Keratinocyte (primary cell): Measurements from ENCODE around the gene CHD8. TPM values are rescaled to one million over a fixed set of nuclear protein-coding genes. Genes with fewer than 3 reads are reported as not detected.
"Not testable (repeated sequence)": the region's sequence is repeated elsewhere in the genome, so short reads cannot be mapped to it uniquely, and the experiment has no call there.

ENCODE experiments used
- DNase-seq: peaks from one replicate; pipeline ENCODE4 v3.0.0-alpha.2; 2011; ENCODE audit warnings: low read depth, missing footprints, low spot score
- FAIRE-seq: peaks from 2 replicates; lab custom pipeline; 2011; peaks lifted over from hg19 to GRCh38; lab: Jason Lieb, UNC
- H2AFZ ChIP-seq: 2 replicates; pipeline ENCODE4 v1.6.0; 2012; ENCODE audit warnings: low read length, control low read depth, inconsistent platforms; ENCODE audit not compliant: control insufficient read depth
- H3K27ac ChIP-seq: 2 replicates; pipeline ENCODE4 v1.5.1; 2011; ENCODE audit warnings: low read length; ENCODE audit not compliant: control insufficient read depth, insufficient read depth
- H3K27me3 ChIP-seq: 3 replicates; pipeline ENCODE4 v1.6.0; 2011; ENCODE audit warnings: low read length; ENCODE audit not compliant: control insufficient read depth, insufficient read depth; ENCODE audit errors: extremely low read depth
- H3K36me3 ChIP-seq, 2 experiments: 2 replicates in 1 of 2; 3 replicates in 1 of 2; pipeline ENCODE4 v1.5.1; 2011; ENCODE audit warnings: low read length in 2 of 2, mild to moderate bottlenecking in 1 of 2; ENCODE audit not compliant: control insufficient read depth in 2 of 2, insufficient read depth in 2 of 2; ENCODE audit errors: extremely low read depth in 1 of 2
- H3K4me1 ChIP-seq: 3 replicates; pipeline ENCODE4 v1.5.1; 2011; ENCODE audit warnings: low read length; ENCODE audit not compliant: control insufficient read depth, insufficient read depth; ENCODE audit errors: extremely low read depth
- H3K4me2 ChIP-seq: 3 replicates; pipeline ENCODE4 v1.6.0; 2011; ENCODE audit warnings: low read depth, low read length; ENCODE audit not compliant: control insufficient read depth, insufficient read depth; ENCODE audit errors: extremely low read depth
- H3K4me3 ChIP-seq, 3 experiments: fragments of 200-600 bp in 1 of 3; sonication (generic) in 1 of 3; 2 replicates in 2 of 3; 3 replicates in 1 of 3; pipeline ENCODE4 v1.5.1; 2011 to 2016; ENCODE audit warnings: low read length in 3 of 3, mild to moderate bottlenecking in 3 of 3, control low read depth in 2 of 3, inconsistent platforms in 1 of 3, low read depth in 1 of 3, mixed read lengths in 1 of 3, mixed run types in 1 of 3, moderate library complexity in 1 of 3; ENCODE audit not compliant: control insufficient read depth in 2 of 3, insufficient read depth in 2 of 3; ENCODE audit errors: extremely low read depth in 1 of 3
- H3K79me2 ChIP-seq: 2 replicates; pipeline ENCODE4 v1.6.0; 2012; ENCODE audit warnings: low read length; ENCODE audit not compliant: control insufficient read depth, insufficient read depth
- H3K9ac ChIP-seq: 3 replicates; pipeline ENCODE4 v1.6.0; 2011; ENCODE audit warnings: low read length; ENCODE audit not compliant: control insufficient read depth, insufficient read depth; ENCODE audit errors: extremely low read depth
- H3K9me1 ChIP-seq: 3 replicates; pipeline ENCODE4 v1.6.0; 2011; ENCODE audit warnings: low read length; ENCODE audit not compliant: control insufficient read depth, insufficient read depth; ENCODE audit errors: extremely low read depth
- H3K9me3 ChIP-seq: 2 replicates; pipeline ENCODE4 v1.5.1; 2012; ENCODE audit warnings: low read depth, low read length; ENCODE audit not compliant: control insufficient read depth
- H4K20me1 ChIP-seq: 3 replicates; pipeline ENCODE4 v1.6.0; 2011; ENCODE audit warnings: low read length; ENCODE audit not compliant: control insufficient read depth, insufficient read depth; ENCODE audit errors: extremely low read depth
- EZH2 ChIP-seq: IDR thresholded peaks from one replicate; pipeline ENCODE4 v1.6.1; 2012; ENCODE audit warnings: inconsistent platforms, mild to moderate bottlenecking, low read length, moderate library complexity
- dilution Hi-C: fragments of 300-500 bp; cut with MboI; formaldehyde crosslinking; loops from one replicate; pipeline ENCODE4 v1.7.0; 2020; ENCODE audit warnings: low sequenced_read_pairs; ENCODE audit not compliant: extremely low pct_ligation_motif_present
- polyA plus RNA-seq, 5 experiments: library from polyadenylated mRNA; depleted of rRNA in 3 of 5; stranded (reverse) in 3 of 5; stranded (forward) in 1 of 5; unstranded in 1 of 5; fragments of >200 nt; gene quantifications; 1 replicate in 1 of 5; 2 replicates in 3 of 5; 3 replicates in 1 of 5; pipeline versions ENCODE4 v1.2.1 to v1.2.3, GENCODE V29; 2011 to 2012; ENCODE audit warnings: missing spikeins in 2 of 5, low read depth in 1 of 5, low replicate concordance in 1 of 5
- TF ChIP-seq, protein P1 (sequence below), 3 experiments: IDR thresholded peaks in 1 of 3; conservative IDR thresholded peaks in 1 of 3; optimal IDR thresholded peaks in 1 of 3; 2 replicates in 2 of 3; 3 replicates in 1 of 3; pipeline versions ENCODE3 to v1.5.1; 2011; ENCODE audit warnings: low read length in 3 of 3, mild to moderate bottlenecking in 3 of 3, moderate library complexity in 2 of 3, control low read depth in 1 of 3, inconsistent platforms in 1 of 3; ENCODE audit not compliant: insufficient read depth in 2 of 3; ENCODE audit errors: extremely low read depth in 1 of 3

The CHD8 gene
- polyA plus RNA-seq, 1 donor (not counting 4 experiments of a cell fraction or from before 2014, with no cell fraction given) = 24.7 TPM

DNA sequence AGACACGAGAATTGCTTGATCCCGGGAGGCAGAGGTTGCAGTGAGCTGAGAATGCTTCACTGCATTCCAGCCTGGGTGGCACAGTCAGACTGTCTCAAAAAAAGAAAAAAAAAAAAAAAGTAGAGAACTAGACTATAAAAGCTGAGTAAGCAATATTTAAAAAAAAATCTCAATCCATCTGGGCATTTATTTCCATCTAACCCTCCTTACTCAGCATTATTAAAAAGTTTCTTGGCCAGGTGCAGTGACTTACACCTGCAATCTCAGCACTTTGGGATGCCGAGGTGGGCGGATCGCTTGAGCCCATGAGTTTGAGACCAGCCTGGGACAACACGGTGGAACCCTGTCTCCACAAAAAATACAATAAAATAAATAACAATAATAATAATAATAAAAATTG lies 76.6 kb downstream of the CHD8 start:
- dilution Hi-C loops = no loop called here
- TF ChIP-seq EZH2 = no peak
- TF ChIP-seq, protein P1, sequence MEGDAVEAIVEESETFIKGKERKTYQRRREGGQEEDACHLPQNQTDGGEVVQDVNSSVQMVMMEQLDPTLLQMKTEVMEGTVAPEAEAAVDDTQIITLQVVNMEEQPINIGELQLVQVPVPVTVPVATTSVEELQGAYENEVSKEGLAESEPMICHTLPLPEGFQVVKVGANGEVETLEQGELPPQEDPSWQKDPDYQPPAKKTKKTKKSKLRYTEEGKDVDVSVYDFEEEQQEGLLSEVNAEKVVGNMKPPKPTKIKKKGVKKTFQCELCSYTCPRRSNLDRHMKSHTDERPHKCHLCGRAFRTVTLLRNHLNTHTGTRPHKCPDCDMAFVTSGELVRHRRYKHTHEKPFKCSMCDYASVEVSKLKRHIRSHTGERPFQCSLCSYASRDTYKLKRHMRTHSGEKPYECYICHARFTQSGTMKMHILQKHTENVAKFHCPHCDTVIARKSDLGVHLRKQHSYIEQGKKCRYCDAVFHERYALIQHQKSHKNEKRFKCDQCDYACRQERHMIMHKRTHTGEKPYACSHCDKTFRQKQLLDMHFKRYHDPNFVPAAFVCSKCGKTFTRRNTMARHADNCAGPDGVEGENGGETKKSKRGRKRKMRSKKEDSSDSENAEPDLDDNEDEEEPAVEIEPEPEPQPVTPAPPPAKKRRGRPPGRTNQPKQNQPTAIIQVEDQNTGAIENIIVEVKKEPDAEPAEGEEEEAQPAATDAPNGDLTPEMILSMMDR (optimal IDR thresholded peaks at IDR 0.05 in 1 of 3, IDR thresholded peaks at IDR 0.05 in 1 of 3, conservative IDR thresholded peaks at IDR 0.05 in 1 of 3; ENCODE audit: extremely low read depth in 1 of 3, insufficient read depth in 2 of 3, low read length in 3 of 3) = no peak
- peaks cover 3% of the 10 kb centered on the region for H4K20me1 ChIP-seq

GRCh38 chr14:21373980-21374379 lies 81.9 kb downstream of the CHD8 start:
- no peak for FAIRE-seq
- H3K9me1 ChIP-seq = no peaks in the 10 kb centered on the region
- H3K27me3 ChIP-seq = no peaks in the 10 kb centered on the region
- H3K9me3 ChIP-seq = no peaks in the 10 kb centered on the region
- H3K4me1 ChIP-seq = no peaks in the 10 kb centered on the region
- dilution Hi-C loops = no loop called here
- peaks cover 50% of the 10 kb centered on the region for H3K79me2 ChIP-seq
- H4K20me1 ChIP-seq = peaks cover 3% of the 10 kb centered on the region
- H3K4me3 ChIP-seq = no peak overlapping the region
- no peak for TF ChIP-seq EZH2
- TF ChIP-seq, protein P1 (optimal IDR thresholded peaks at IDR 0.05 in 1 of 3, IDR thresholded peaks at IDR 0.05 in 1 of 3, conservative IDR thresholded peaks at IDR 0.05 in 1 of 3; ENCODE audit: extremely low read depth in 1 of 3, insufficient read depth in 2 of 3, low read length in 3 of 3) = no peak
- no peak overlapping the region for H3K9ac ChIP-seq
- H3K36me3 ChIP-seq = peaks cover 8 to 17% of the 10 kb centered on the region in 2 experiments
- DNase-seq = no peak
- H3K27ac ChIP-seq = no peak overlapping the region
- H2AFZ ChIP-seq = no peak overlapping the region
- no peak overlapping the region for H3K4me2 ChIP-seq

More for the DNA sequence above, 76.6 kb downstream of the CHD8 start:
- Histone ChIP-seq H3K4me1 (peaks cover 11% of the 10 kb centered on the region), H3K36me3 (peaks cover 0 to 2% of the 10 kb centered on the region in 2 experiments), H3K27me3 (no peaks in the 10 kb centered on the region), H2AFZ (no peak overlapping the region), H3K4me2 (no peak overlapping the region), H3K9me1 (no peaks in the 10 kb centered on the region), H3K9ac (no peak overlapping the region), H3K27ac (no peak overlapping the region), H3K4me3 (no peak overlapping the region), H3K79me2 (peaks cover 93% of the 10 kb centered on the region), H3K9me3 (no peaks in the 10 kb centered on the region)
- DNase-seq (no peak), FAIRE-seq (no peak)

- dilution Hi-C loops, FAIRE-seq: not testable (repeated sequence)
These were observed 83.1 kb downstream of the CHD8 start for GRCh38 chr14:21372814-21373213.

More at GRCh38 chr14:21372814-21373213, 83.1 kb downstream of the CHD8 start:
- not testable (repeated sequence) for H3K9me1 ChIP-seq, H3K27ac ChIP-seq, H2AFZ ChIP-seq, DNase-seq, H3K27me3 ChIP-seq, H3K9me3 ChIP-seq, H3K4me3 ChIP-seq, H3K4me2 ChIP-seq, H3K4me1 ChIP-seq, H3K9ac ChIP-seq, H4K20me1 ChIP-seq
- Histone ChIP-seq H3K36me3 (peaks cover 16 to 26% of the 10 kb centered on the region in 2 experiments), H3K79me2 (peaks cover 40% of the 10 kb centered on the region)
